ENCODE results near the gene ACTN1. TPM values are rescaled to one million over a fixed set of nuclear protein-coding genes. Genes with fewer than 3 reads are reported as not detected.
"Not testable (repeated sequence)": the region's sequence is repeated elsewhere in the genome, so short reads cannot be mapped to it uniquely, and the experiment has no call there.

The ACTN1 gene
- total RNA-seq: 329 and 340 TPM in 2 replicates

DNA sequence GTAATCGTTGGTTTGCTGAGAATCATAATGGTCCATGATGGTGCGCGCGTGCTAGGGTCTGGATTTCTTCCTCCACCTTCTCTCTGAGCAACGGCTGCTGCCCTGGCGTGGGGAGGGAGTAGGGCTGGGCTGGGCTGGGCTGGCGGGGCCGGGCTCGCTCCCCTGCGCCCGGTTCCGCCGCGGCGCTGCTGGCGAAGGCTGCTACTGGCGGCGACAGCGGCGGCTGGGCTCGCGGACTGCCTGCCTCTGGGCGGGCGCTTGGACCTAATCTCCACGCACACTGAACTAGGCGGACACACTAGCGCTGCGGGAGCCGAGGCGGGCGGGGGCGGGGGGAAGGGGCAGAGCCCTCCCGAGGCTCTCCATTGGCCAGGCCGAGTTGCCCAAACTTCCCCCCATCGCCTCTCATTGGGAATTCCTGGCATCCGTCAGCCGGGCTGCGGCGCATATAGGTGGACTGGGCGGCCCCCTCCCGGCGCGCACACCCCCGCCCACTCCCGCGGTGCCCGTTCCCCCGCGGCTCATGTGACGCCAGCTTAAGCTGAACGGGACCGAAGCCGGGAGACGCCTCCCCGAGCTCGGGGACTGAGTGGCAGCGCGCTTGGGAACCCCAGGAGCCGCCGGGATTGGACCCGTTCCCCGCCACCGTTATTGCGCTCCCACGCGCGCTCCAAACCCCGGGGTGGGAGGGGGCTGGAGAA lies at the start of gene ACTN1:
Gene ACTN1 (minus strand): TSS at position 282 of the 701 bp plus-strand sequence. CDS start 246 bp downstream, at position 36.
- peak; percentile 94 for DNase-seq (ENCODE audit: low read depth, low spot score)

DNA sequence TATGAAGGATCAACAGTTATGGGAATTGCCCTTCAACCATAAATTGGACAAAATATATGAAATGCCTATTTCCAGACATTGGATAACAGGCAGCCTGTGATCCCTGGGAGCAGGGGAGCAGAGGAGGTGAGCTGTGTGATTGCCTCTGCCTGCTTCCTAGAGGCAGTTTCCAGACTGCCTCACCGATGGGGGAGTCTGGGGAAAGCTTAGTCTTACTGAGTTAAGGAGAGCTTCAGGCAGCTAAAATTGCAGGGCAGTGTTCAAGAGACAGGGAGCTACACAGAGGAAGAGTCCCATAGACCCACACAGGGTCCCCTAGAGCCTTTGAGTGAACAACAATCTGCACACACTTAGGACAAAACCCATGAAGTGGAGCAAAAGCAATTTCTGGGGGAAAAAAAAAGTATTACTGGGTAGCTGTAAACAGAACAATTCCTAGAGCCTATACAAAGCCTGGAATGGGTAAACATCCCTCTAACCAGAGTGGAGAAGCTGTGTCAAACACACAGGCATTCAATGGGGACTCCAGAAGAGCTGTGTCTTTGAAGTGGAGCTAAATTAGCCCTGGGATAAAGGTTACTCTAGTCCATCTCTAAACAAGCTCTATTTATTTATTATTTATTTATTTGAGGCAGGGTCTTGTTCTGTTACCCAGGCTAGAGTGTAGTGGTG lies 48.3 kb upstream of the ACTN1 start:
- DNase-seq (ENCODE audit: low read depth, low spot score): no peak

DNA sequence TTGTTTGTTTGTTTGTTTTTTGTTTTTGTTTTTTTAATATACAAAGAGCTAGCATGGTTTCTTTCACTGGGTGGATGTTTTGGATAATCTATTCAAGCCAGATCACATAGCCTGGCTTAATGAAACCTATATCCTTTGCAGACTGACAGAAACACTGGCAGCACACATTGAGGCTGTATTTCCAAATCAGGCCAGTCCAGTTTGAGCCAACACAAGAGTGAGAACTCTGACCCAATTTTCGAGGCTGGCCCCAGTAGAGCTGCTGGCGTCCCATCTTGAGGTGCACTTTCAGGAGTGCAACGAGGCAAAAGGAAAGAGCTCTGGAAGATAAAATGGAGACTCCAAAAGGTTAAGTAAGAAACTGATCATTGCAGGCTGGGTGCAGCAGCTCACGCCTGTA lies 43.9 kb upstream of the ACTN1 start:
- no peak for DNase-seq (ENCODE audit: low read depth, low spot score)

DNA sequence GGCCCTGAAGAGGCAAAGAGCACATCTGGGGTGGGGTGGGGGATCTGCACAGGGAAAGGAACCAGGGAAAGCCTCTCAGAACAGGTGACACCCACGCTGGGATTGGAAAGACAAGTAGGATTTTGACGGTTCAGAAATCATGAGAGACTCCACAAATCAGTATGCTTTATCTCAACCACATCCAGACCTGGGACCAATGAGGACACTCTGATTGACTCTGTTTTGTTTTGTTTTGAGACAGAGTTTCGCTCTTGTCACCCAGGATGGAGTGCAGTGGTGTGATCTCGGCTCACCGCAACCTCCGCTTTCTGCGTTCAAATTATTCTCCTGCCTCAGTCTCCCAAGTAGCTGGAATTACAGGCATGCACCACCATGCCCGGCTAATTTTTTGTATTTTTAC lies 43.0 kb upstream of the ACTN1 start:
- DNase-seq (ENCODE audit: low read depth, low spot score): not testable (repeated sequence)

DNA sequence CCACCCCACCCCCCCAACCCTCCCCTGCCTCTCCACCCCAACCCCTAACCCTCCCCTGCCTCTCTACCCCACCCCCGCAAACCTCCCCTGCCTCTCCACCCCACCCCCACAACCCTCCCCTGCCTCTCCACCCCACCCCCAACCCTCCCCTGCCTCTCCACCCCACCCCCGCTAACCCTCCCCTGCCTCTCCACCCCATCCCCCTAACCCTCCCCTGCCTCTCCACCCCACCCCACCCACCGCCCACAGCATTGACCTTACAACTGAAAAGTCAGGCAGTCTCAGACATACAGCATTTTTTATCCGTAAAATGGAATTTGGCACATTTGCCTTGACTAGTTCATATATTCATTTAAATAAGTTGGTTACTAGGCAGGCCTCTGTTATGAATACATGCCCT lies 38.6 kb upstream of the ACTN1 start:
- no peak for DNase-seq (ENCODE audit: low read depth, low spot score)

DNA sequence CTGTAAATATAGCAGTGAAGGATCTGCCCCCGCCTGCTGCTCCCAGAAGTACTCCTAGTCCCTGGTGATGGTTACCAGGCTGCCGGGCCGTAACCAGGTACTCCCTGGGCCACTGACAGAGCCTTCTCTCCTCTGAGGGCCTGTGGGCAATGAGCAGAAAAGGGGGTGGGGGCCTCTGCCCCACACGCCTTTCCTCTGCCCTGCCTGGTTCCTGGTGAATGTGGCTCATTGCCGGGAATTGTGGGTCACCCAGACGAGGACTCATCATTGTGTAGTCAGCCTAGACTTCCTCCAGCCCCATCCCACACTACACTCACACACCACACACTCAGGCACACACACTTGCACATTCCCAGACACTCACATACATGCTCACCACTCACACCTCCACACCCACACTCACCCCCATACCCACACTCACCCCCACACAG lies 35.7 kb upstream of the ACTN1 start:
- no peak for DNase-seq (ENCODE audit: low read depth, low spot score)

DNA sequence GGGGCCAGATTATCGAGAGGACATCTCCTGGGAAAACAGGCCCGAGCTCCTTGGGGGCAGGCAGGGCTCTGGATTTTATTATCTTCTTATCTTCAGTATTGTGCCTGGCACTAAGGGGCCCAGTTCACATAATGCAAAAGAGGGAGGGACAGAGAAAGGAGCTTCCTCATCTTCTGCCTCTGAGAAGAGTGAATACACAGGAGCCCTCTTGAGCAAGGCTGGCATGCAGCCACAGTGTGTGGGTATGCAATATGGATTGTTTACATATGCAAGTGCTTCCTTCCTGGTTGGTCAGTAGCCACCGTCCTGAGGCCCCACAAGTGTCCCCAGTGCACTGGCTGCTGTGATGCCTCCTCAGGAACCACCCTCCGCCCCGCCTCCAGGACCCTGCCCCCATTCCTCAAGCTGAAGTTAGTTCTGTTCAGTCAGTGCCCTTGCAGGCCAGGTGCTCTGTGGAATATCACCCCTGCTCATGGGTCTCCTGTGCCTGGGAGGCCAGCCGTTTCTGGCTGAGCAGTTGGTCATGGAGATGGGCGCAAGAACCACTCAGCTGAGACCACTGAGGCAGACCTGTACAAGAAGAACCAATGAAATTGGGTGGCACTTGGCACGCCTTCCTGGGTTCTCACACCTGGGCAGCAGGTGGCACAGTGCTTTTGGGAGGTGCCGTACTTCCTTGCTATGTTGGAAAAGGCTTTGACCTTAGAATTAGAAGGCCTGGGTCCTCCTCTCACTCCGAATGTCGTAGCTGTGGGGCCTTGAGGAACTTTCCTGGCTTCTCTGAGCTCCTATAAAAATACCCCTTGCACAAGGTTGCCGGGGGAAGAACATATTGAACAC lies 35.1 kb upstream of the ACTN1 start:
- no peak for DNase-seq (ENCODE audit: low read depth, low spot score)

DNA sequence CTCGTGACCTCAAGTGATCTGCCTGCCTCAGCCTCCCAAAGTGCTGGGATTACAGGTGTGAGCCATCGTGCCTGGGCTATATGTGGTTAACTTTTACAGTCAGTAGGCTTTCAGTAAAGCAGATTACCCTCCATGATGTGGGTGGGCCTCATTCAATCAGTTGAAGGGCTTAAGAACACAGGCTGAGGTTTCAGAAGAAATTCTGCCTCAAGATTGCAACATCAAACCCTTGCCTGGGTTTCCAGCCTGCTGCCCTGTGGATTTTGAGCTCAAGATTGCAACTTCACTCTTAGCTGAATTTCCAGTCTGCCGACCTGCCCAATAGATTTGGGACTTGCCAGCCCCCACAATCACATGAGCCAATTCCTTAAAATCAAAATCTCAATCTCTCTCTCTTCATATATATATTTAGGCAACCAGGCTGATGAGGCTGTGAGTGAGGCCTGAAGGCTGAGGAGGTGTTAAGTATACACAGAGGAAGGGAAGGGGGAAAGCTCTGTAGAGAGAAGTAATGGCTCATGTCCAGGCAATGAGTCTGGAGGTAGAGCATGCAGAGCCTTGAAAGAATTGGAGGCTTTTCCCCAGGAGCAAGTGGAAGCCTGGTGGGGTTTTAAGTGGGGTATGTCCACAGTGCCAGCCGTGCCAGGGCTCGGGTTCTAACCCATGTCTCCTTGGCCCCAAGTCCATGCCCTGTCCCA lies 33.3 kb upstream of the ACTN1 start:
- DNase-seq (ENCODE audit: low read depth, low spot score): no peak

DNA sequence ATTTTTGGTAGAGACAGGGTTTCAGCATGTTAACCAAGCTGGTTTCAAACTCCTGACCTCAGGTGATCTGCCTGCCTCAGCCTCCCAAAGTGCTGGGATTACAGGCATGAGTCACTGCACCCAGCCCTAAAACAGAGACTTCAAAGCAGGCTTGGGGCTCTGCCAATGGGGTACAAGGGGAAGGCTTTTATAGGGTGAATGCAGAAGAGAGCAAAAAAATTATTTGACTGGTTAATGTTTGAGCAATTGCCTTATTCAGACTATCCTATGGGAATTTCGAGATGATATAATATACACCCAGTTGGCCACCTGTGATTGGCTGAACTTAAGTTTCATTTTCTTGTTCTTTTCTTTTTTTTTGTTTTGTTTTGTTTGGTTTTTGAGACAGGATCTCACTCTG lies 31.5 kb upstream of the ACTN1 start:
- DNase-seq (ENCODE audit: low read depth, low spot score): no peak

DNA sequence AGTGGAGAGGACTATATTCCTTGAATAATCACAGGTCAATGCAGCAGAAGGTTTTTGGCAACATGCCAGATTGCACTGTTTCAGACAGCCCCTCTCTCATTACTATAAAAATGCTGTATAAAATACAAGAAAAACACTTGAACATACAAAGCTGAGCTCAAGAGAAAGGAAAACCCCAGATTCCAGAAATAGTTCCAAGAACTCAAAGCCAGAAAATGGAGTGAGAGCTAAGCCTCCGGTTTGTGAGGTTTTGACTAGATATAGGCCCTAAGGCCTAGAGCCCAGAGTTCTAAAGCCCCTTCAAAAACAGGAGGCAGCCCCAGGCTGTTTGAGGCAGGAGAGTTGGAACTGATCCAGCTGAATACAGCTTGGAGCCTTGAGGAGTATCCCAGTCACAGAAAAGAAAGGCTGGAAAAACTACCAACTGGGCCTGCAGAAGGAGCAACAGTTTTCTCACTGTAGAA lies 29.4 kb upstream of the ACTN1 start:
- no peak for DNase-seq (ENCODE audit: low read depth, low spot score)

DNA sequence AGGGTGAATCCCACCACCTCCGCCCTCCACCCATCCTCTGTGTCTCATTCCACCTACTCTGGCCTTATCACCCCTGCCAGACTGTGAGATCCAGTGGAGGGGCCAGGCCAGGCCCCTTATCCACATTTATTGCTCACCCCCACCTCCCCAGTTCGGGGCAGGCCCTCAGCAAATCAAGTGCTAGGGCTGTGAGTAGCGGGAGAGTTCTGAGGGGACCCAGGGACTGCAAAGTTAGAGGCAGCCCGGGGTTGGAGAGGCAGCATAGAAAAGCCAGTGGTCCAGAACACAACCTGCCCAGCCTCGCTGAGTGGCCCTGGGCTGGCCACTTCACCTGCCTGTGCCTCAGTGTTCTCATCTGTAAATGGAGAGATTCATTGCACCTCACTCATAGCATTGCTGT lies 27.2 kb upstream of the ACTN1 start:
- DNase-seq (ENCODE audit: low read depth, low spot score): no peak

DNA sequence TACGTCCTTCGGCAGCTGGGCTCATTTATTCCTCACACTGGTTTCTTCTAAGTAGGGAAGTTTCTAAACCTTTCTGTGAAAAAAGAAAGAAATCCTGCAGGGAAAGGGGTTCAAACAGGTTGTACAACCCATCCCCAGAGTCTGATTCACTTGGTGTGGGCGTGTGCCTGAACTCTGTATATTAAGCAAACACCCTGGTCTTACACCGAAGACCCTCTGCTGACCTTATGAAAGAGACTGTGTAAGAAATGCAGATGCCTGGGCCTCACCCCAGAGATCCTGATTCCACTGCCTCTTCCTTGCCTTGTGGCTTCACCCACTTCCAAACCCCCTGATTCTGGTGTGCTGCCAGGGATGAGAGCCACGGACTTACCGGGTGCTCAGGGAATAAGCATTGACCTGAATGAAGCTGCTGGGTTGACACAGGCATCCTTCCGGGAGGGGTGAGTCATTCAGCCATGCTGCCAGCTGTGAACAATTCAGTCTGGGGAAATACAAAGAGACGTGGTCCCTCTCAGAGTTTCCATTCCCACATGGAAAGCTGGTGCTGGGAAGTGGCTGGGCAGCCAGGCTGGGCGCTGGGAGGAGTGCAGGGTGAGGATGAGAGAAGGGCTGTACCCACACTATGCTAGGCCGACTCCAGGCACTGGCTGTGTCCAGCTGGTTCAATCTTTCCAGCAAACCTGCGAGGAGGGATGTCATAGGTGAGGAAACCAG lies 26.5 kb upstream of the ACTN1 start:
- DNase-seq (ENCODE audit: low read depth, low spot score): peak; percentile 96

DNA sequence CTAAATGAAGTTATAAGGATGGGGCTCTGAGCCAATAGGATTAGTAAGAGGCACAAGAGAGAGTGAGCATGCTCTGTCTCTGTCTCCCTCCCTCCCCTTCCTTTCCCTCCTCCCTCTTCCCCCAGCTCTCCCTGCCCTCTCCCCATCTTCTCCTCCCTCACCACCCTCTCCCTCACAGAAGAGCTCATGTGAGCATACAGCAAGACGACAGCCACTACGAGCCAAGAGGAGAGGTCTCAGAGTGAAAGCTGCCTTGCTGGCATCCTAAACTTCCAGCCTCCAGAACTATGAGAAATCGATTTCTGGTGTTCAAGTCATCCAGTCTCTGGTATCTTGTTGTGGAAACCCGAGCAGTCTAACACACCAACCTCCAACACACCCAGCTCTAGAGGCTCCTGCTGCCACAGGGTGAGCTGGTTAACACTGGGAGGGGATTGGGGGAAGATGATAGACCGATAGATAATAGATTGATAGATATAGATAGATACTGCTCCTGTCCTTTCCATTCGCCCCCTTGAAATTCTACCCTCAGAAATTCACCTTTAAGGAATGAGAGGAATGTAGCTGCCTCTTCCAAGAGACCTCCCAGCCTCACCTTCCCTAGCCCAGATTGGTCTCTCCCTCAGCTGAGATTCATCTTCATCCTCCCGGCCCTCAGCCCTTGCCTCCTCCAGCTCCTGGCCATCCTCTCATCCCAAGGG lies 25.8 kb upstream of the ACTN1 start:
- DNase-seq (ENCODE audit: low read depth, low spot score): no peak

DNA sequence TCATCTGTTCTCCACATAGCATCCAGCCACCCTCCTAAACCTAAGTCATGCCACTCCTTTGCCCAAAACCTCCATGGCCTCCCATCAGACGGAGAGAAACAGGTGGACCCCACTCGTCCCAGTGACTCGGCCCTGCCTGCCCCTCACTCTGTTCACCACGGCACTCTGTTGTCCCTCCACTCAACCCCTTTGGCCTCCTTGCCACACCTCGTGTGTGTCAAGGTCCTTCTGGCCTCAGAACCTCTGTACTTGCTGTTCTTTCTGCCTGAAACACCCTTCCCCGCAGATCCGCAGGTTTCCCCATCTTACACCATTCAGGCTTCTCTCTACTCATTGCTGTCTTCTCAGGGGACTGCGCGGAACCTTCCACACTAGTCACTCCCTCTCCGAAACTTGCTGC lies 24.5 kb upstream of the ACTN1 start:
- no peak for DNase-seq (ENCODE audit: low read depth, low spot score)

DNA sequence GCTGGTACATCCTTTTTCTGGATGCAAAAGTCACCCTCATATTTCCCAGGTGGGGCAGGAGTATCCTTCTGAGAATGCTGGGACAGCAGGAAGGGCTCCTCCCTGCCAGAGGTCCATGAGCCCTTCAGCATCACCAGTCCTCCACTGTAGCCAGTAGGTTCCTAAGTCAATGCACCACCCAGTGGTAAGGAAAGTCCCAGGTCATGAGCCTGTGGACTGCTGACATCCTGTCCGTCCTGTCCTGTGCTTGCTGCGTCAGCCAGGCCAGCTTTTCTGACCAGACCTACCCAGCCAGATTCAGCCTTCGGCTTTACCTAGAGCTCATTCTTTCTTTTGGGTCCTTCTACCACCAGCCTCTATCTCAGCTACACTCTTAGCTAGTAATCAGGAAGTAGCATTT lies 23.0 kb upstream of the ACTN1 start:
- DNase-seq (ENCODE audit: low read depth, low spot score): no peak

DNA sequence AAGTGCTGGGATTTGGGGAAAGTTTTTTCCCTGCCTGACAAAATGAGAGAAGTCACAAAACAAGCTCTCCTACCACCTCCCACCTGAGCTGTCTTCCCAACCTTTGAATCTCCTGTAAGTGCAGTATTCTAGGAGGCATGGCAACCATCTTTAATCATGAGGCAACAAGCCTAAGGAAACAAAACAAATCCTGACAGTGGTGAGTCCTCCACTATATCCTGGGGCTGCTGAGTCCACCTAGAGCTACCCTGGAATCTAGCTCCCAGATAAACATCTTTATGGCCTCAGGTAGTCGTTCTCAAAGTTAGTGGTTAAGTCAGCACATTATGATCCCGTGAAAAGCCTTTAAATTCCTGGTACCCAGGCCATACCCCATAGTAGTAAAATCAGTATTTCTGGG lies 22.3 kb upstream of the ACTN1 start:
- DNase-seq (ENCODE audit: low read depth, low spot score): no peak

DNA sequence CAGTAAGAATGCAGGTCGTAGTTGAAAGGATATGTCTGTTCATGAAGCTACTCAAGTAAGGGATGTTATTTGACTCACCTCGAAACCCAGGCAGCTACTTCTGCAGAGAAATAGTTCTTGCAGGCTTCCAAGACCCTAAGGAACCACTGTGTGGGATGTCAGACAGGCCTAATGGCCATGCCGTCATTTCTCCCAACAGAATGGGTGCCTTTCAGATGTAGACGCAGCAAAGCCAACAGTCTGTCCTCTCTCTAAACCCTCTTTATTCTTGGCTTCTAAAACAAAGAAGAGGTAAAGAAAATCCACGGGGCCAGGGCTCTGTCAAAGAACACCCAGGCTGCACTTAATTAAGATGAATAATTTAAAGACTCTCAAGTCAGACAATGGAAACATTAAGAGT lies 19.0 kb upstream of the ACTN1 start:
- no peak for DNase-seq (ENCODE audit: low read depth, low spot score)

DNA sequence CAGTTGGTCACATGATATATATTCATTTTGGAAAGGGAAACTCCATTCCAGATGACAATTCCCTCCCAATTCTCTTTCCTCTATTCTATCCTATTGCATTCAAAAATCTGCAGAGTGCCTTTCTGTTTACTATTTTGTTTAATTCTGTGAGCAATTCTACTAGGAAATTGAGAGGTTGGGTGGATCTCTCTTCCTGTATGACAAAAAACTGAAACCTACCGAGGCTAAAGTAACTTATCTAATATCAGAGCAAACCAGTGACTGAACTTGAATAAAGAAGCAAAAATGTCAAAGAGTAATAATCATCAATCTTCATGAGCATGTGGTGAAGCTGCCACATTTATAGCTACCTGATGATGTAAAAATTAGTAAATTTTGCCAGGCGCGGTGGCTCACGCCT lies 16.6 kb upstream of the ACTN1 start:
- no peak for DNase-seq (ENCODE audit: low read depth, low spot score)

DNA sequence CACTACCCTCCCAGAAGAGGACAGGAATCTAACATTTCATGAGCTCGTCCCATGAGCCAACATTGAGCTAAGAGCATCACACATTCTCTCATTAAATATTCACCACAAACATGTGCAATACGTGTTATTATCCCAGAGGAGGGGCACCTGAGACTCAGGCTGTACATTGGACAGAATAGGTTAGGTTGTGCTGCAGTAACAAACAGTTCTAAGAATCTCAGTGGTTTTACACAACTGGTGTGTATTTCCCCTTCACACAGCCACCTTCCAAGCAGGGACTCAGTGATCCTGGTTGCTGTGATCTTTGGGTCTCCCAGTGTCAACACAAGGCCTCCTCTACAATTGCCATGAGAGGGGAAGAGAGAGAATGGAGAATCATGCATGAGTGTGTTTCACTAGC lies 15.0 kb upstream of the ACTN1 start:
- DNase-seq (ENCODE audit: low read depth, low spot score): no peak

DNA sequence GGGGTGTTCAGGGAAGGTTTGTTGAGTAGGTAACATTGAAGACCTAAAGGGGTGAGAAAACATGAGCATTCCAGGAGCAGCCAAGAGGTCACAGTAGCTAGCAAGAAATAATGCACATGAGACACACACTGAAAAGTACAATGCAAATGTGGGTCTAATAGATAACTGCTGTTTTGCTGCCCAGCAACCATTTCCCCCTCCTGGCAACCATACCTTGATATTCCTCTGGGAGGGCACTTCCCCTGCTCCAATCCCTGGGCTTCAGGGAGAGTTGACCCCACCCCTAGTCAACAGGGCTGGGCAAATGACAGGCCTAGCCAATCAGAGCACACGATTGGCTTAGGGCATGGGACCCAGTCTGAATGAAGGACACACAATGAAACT lies 8.5 kb upstream of the ACTN1 start:
- no peak for DNase-seq (ENCODE audit: low read depth, low spot score)

Measured in pulmonary artery endothelial cell (primary cell).